Kidney (tissue), 14 donors: ENCODE measurements around the gene MFGE8. TPM values are rescaled to one million over a fixed set of nuclear protein-coding genes. Genes with fewer than 3 reads are reported as not detected.

Source experiments
- DNase-seq, 5 donors: peaks; one replicate each; pipeline ENCODE4 v3.0.0-alpha.2; 2013 to 2020
- FAIRE-seq: peaks from 2 replicates; lab custom pipeline; 2012; peaks lifted over from hg19 to GRCh38; lab: Jason Lieb, UNC
- H3K27ac ChIP-seq, 2 donors: one replicate each; pipeline ENCODE4 v1.7.0; 2013; ENCODE audit warnings: low read depth in 2 of 2, low read length in 2 of 2, inconsistent platforms in 1 of 2
- H3K27me3 ChIP-seq: one replicate; pipeline ENCODE4 v1.7.1; 2013; ENCODE audit warnings: low read length, inconsistent platforms; ENCODE audit not compliant: control insufficient read depth, insufficient read depth
- H3K36me3 ChIP-seq, 3 donors: one replicate each; pipeline versions ENCODE4 v1.7.0 to v1.7.1; 2013; ENCODE audit warnings: low read length in 3 of 3, control low read depth in 1 of 3, inconsistent platforms in 1 of 3; ENCODE audit not compliant: insufficient read depth in 3 of 3, control insufficient read depth in 2 of 3
- H3K4me1 ChIP-seq, 3 donors: one replicate each; pipeline versions ENCODE4 v1.7.0 to v1.7.1; 2013; ENCODE audit warnings: low read length in 3 of 3, inconsistent platforms in 1 of 3, low read depth in 1 of 3; ENCODE audit not compliant: control insufficient read depth in 2 of 3, insufficient read depth in 2 of 3
- H3K4me3 ChIP-seq, 3 donors: one replicate each; pipeline versions ENCODE4 v1.7.0 to v1.8.1; 2013; ENCODE audit warnings: low read length in 3 of 3, control low read depth in 1 of 3, inconsistent platforms in 1 of 3
- H3K9ac ChIP-seq, 3 donors: one replicate each; pipeline versions ENCODE4 v1.7.0 to v1.7.1; 2013; ENCODE audit warnings: low read length in 3 of 3, control low read depth in 1 of 3, inconsistent platforms in 1 of 3
- H3K9me3 ChIP-seq, 3 donors: one replicate each; pipeline versions ENCODE4 v1.7.0 to v1.7.1; 2013; ENCODE audit warnings: low read length in 3 of 3, control low read depth in 1 of 3, inconsistent platforms in 1 of 3; ENCODE audit not compliant: control insufficient read depth in 2 of 3, insufficient read depth in 1 of 3
- CTCF ChIP-seq: IDR thresholded peaks from 3 replicates; pipeline ENCODE4 v1.5.1; 2012; ENCODE audit warnings: mild to moderate bottlenecking, moderate library complexity, borderline replicate concordance; ENCODE audit not compliant: insufficient read depth; ENCODE audit errors: extremely low read depth
- intact Hi-C: fragments of 100-400 bp; cut with DNase I; formaldehyde crosslinking; loops from one replicate; pipeline ENCODE4 v1.11.1; 2022
- polyA plus RNA-seq: library from polyadenylated mRNA; stranded (reverse); fragments of 350-450 nt; fragmentation: Illumina TruSeq; extraction: RNeasy Lipid Tissue Mini Kit (QIAGEN cat#74804); gene quantifications from one replicate; pipeline ENCODE4 v1.2.3, GENCODE V29; 2014; ENCODE audit warnings: low read depth, low replicate concordance; ENCODE audit not compliant: insufficient read depth
- total RNA-seq: library from RNA; stranded (reverse); fragmentation: NEBNext Ultra II Directional; extraction: Animal tissue kit (Norgen Biotek cat#: 25700); gene quantifications from one replicate; pipeline ENCODE4 v1.2.1, GENCODE V29; 2021
- donor health status: control.
- donor health status: control.
- donor health status: control.
- donor health status: control.
- donor health status: control.
- donor health status: DM: yes; HTN: yes; CAD: no.
- donor health status: Normal renal cell carcinoma (clear cell type).

MFGE8 gene
- total and polyA plus RNA-seq, 2 donors from 2014 or later = 88.0 to 184 TPM

- no peaks in the 10 kb centered on the region for H3K27me3 ChIP-seq
- TF ChIP-seq CTCF = no peak
- no peak overlapping the region for H3K9ac ChIP-seq
- H3K36me3 ChIP-seq = peaks cover 0 to 5% (median 0%) of the 10 kb centered on the region in 3 donors
- intact Hi-C loops = loop anchor here (10.0 kb wide), 1 partner anchor 269 kb away; no protein-coding TSS in a partner anchor
- no peak overlapping the region for H3K4me3 ChIP-seq
- FAIRE-seq = no peak
- DNase-seq = no peak
- no peaks in the 10 kb centered on the region for H3K4me1 ChIP-seq
- no peak overlapping the region for H3K27ac ChIP-seq
- H3K9me3 ChIP-seq = no peaks in the 10 kb centered on the region
These were observed 7.6 kb downstream of the MFGE8 start for GRCh38 chr15:88905576-88905975.

DNA sequence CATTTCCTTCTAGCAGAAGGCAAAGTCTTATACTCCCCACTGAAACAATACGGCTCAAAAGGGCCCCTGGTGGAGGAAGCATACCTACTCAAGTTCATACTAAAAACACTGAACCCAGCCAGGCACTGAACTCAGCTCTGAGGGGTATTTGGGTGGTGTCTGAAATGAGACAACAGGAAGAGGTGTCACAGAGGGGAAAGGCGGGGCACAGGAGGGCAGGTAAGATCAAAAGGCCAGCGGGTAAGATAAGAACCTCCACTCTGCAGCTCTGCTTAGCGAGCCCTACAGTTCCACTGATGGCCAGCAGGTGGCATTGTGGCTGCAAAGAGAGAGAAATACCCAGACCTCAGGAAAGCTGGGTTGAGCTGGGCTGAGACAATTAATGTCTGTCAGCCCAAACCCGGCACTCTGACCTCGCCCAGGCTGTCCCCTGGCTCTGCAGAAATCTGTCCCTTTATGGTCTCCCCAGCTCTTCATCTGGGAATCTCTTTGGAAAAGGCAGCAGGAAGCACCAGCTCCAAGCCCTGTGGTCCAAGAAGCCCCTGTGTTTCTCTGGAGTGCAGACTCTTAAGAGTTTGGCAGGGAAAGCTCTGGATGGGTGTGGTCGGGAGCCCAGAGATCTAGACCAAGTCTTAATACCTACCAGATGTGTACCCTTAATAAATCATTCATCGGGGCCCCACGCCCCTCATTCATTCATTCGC is 8.4 kb downstream of the MFGE8 start:
- intact Hi-C loops = loop anchor here (5.0 to 10.0 kb wide), 2 partner anchors 103 to 270 kb away; no protein-coding TSS in a partner anchor
- peak; percentile 97 for TF ChIP-seq CTCF
- H3K36me3 ChIP-seq = peaks cover 0 to 5% (median 0%) of the 10 kb centered on the region in 3 donors
- H3K9me3 ChIP-seq = no peaks in the 10 kb centered on the region
- no peak overlapping the region for H3K9ac ChIP-seq
- no peaks in the 10 kb centered on the region for H3K4me1 ChIP-seq
- H3K27ac ChIP-seq = no peak overlapping the region
- FAIRE-seq (no peak), DNase-seq (peak; percentile 80 to 87 (median 84))
- H3K27me3 ChIP-seq = no peaks in the 10 kb centered on the region
- no peak overlapping the region for H3K4me3 ChIP-seq

- Histone ChIP-seq H3K9me3 (no peaks in the 10 kb centered on the region), H3K9ac (no peak overlapping the region), H3K4me1 (no peaks in the 10 kb centered on the region), H3K27me3 (no peaks in the 10 kb centered on the region), H3K27ac (no peak overlapping the region), H3K4me3 (no peak overlapping the region), H3K36me3 (peaks cover 0 to 5% (median 0%) of the 10 kb centered on the region in 3 donors)
- TF ChIP-seq CTCF = no peak
- intact Hi-C loops = loop anchor here (5.0 to 10.0 kb wide), 2 partner anchors 103 to 271 kb away; no protein-coding TSS in a partner anchor
- DNase-seq (peak in 1 of 5 donors; percentile 28), FAIRE-seq (no peak)
These were observed 8.9 kb downstream of the MFGE8 start for GRCh38 chr15:88904257-88904623.
